ENCODE measurements around the gene CCL13.

The CCL13 gene

GRCh38 chr17:34387566-34387965, 31.3 kb downstream of the CCL13 start:
- no peaks in the 10 kb centered on the region for H3K27me3 ChIP-seq (ENCODE audit: control insufficient read depth, insufficient read depth, low read length)
- H3K9ac ChIP-seq (ENCODE audit: low read length) = no peak overlapping the region

DNA sequence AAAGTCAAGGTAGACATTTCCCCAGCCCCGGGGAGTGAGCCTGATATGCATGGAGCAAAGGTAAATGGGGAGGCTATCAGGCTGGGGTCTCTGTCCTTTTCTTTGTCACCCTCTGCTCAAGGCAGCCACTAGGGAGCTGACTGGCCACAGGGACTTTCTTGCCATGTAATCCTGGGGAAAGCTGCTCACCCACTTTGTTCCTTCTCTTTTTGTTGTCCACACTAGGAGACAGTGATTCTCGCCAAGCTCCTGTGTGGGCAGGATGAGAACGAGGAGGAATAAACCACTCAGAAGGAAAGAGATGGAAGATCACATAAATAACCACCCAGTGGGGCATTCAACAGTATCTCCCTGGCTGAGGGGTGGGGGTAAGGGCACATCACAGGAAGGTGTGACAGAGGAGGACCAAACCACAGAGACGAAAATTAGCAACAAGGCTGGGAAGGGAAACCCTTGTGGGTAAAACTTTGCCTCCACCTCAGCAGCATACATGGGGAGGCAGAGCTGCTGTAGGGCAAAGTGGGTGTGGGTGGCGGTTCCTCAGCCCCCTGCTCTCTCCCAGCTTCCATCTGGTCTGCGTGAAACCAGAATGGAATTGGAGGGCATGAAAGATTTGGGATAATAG, 33.0 kb downstream of the CCL13 start:
- Histone ChIP-seq H3K4me3 (ENCODE audit: low read length) (no peak overlapping the region), H3K9me3 (ENCODE audit: control insufficient read depth, low read length) (no peaks in the 10 kb centered on the region), H3K4me1 (ENCODE audit: control insufficient read depth, insufficient read depth, low read length) (no peaks in the 10 kb centered on the region), H3K9ac (ENCODE audit: low read length) (no peak overlapping the region), H3K36me3 (ENCODE audit: control insufficient read depth, insufficient read depth, low read length) (no peaks in the 10 kb centered on the region), H3K27me3 (ENCODE audit: control insufficient read depth, insufficient read depth, low read length) (no peaks in the 10 kb centered on the region)

More at GRCh38 chr17:34387566-34387965, 31.3 kb downstream of the CCL13 start:
- no peaks in the 10 kb centered on the region for H3K36me3 ChIP-seq (ENCODE audit: control insufficient read depth, insufficient read depth, low read length)
- no peaks in the 10 kb centered on the region for H3K4me1 ChIP-seq (ENCODE audit: control insufficient read depth, insufficient read depth, low read length)
- H3K9me3 ChIP-seq (ENCODE audit: control insufficient read depth, low read length) = no peaks in the 10 kb centered on the region
- H3K4me3 ChIP-seq (ENCODE audit: low read length) = no peak overlapping the region

DNA sequence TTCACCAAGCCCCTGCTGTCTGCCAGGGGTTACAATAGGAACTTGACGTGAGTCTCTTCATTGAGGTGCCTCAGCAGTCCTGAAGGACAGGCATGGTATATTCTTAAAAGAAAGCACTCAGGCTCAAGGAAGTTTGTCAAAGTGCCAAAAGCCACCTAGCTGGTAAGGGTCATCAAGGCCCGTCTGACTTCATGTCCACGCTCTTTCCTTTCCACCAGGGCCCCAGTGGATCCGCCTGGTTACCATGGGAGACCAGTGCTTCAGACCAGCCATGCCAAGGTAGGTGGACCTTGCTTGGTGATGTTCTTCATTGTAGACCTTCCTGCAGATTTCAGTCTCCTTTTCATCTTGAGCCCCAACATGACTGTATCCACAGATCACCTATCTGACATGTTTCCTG, 34.4 kb downstream of the CCL13 start:
- H3K9ac ChIP-seq (ENCODE audit: low read length) = no peak overlapping the region
- no peaks in the 10 kb centered on the region for H3K4me1 ChIP-seq (ENCODE audit: control insufficient read depth, insufficient read depth, low read length)
- H3K27me3 ChIP-seq (ENCODE audit: control insufficient read depth, insufficient read depth, low read length) = no peaks in the 10 kb centered on the region
- no peaks in the 10 kb centered on the region for H3K36me3 ChIP-seq (ENCODE audit: control insufficient read depth, insufficient read depth, low read length)
- no peaks in the 10 kb centered on the region for H3K9me3 ChIP-seq (ENCODE audit: control insufficient read depth, low read length)
- H3K4me3 ChIP-seq (ENCODE audit: low read length) = no peak overlapping the region

GRCh38 chr17:34391241-34391640, 35.0 kb downstream of the CCL13 start:
- Histone ChIP-seq H3K4me1 (ENCODE audit: control insufficient read depth, insufficient read depth, low read length) (no peaks in the 10 kb centered on the region), H3K9me3 (ENCODE audit: control insufficient read depth, low read length) (no peaks in the 10 kb centered on the region), H3K27me3 (ENCODE audit: control insufficient read depth, insufficient read depth, low read length) (no peaks in the 10 kb centered on the region), H3K9ac (ENCODE audit: low read length) (no peak overlapping the region), H3K36me3 (ENCODE audit: control insufficient read depth, insufficient read depth, low read length) (no peaks in the 10 kb centered on the region), H3K4me3 (ENCODE audit: low read length) (no peak overlapping the region)

- no peaks in the 10 kb centered on the region for H3K36me3 ChIP-seq (ENCODE audit: control insufficient read depth, insufficient read depth, low read length)
- no peak overlapping the region for H3K4me3 ChIP-seq (ENCODE audit: low read length)
- H3K4me1 ChIP-seq (ENCODE audit: control insufficient read depth, insufficient read depth, low read length) = no peaks in the 10 kb centered on the region
- no peak overlapping the region for H3K9ac ChIP-seq (ENCODE audit: low read length)
- no peaks in the 10 kb centered on the region for H3K27me3 ChIP-seq (ENCODE audit: control insufficient read depth, insufficient read depth, low read length)
- no peaks in the 10 kb centered on the region for H3K9me3 ChIP-seq (ENCODE audit: control insufficient read depth, low read length)
Observed at GRCh38 chr17:34393401-34393800, 37.1 kb downstream of the CCL13 start.

- Histone ChIP-seq H3K27me3 (ENCODE audit: control insufficient read depth, insufficient read depth, low read length) (no peaks in the 10 kb centered on the region), H3K4me3 (ENCODE audit: low read length) (no peak overlapping the region)
Observed at GRCh38 chr17:34397265-34397664, 41.0 kb downstream of the CCL13 start.

GRCh38 chr17:34398990-34399389, 42.7 kb downstream of the CCL13 start:
- Histone ChIP-seq H3K9me3 (ENCODE audit: control insufficient read depth, low read length) (no peaks in the 10 kb centered on the region), H3K4me3 (ENCODE audit: low read length) (no peak overlapping the region), H3K9ac (ENCODE audit: low read length) (no peak overlapping the region), H3K27me3 (ENCODE audit: control insufficient read depth, insufficient read depth, low read length) (no peaks in the 10 kb centered on the region), H3K36me3 (ENCODE audit: control insufficient read depth, insufficient read depth, low read length) (no peaks in the 10 kb centered on the region), H3K4me1 (ENCODE audit: control insufficient read depth, insufficient read depth, low read length) (no peaks in the 10 kb centered on the region)

More at GRCh38 chr17:34397265-34397664, 41.0 kb downstream of the CCL13 start:
- no peaks in the 10 kb centered on the region for H3K9me3 ChIP-seq (ENCODE audit: control insufficient read depth, low read length)
- no peaks in the 10 kb centered on the region for H3K4me1 ChIP-seq (ENCODE audit: control insufficient read depth, insufficient read depth, low read length)
- H3K36me3 ChIP-seq (ENCODE audit: control insufficient read depth, insufficient read depth, low read length) = no peaks in the 10 kb centered on the region
- no peak overlapping the region for H3K9ac ChIP-seq (ENCODE audit: low read length)

GRCh38 chr17:34399725-34400124, 43.4 kb downstream of the CCL13 start:
- no peaks in the 10 kb centered on the region for H3K27me3 ChIP-seq (ENCODE audit: control insufficient read depth, insufficient read depth, low read length)
- no peaks in the 10 kb centered on the region for H3K9me3 ChIP-seq (ENCODE audit: control insufficient read depth, low read length)
- H3K9ac ChIP-seq (ENCODE audit: low read length) = no peak overlapping the region
- H3K4me3 ChIP-seq (ENCODE audit: low read length) = no peak overlapping the region
- H3K36me3 ChIP-seq (ENCODE audit: control insufficient read depth, insufficient read depth, low read length) = no peaks in the 10 kb centered on the region
- H3K4me1 ChIP-seq (ENCODE audit: control insufficient read depth, insufficient read depth, low read length) = no peaks in the 10 kb centered on the region

DNA sequence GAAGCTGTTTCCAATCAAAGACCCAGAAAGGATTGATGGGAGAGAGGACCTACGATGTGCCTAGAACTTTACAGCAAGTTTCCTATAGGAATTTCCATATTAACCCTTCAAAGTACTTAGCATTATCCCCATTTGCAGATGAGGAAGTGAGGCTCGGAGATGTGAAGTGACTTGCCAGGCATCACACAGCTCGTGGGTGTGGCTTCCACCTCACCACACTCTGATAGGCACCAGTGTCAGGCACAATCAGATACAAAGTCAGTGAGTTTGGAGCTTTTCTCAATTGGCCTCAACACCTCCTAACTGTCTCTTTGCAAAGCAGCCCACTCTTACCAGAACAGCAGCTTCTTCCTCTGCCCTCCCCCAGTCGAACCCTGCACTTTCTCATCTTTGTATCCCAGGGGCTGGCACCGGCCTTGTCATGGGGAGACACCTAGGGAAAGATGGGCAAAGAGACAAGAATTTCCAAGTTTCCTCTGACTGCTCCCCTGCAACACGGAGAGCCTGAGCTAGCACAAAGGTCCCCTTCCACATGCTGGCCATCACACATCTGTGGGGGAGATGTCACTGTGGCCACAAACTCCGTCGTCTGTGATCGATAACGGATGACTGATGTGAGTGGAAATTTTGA, 44.1 kb downstream of the CCL13 start:
- Histone ChIP-seq H3K4me3 (ENCODE audit: low read length) (no peak overlapping the region), H3K36me3 (ENCODE audit: control insufficient read depth, insufficient read depth, low read length) (no peaks in the 10 kb centered on the region), H3K27me3 (ENCODE audit: control insufficient read depth, insufficient read depth, low read length) (no peaks in the 10 kb centered on the region), H3K9ac (ENCODE audit: low read length) (no peak overlapping the region), H3K4me1 (ENCODE audit: control insufficient read depth, insufficient read depth, low read length) (no peaks in the 10 kb centered on the region), H3K9me3 (ENCODE audit: control insufficient read depth, low read length) (no peaks in the 10 kb centered on the region)

DNA sequence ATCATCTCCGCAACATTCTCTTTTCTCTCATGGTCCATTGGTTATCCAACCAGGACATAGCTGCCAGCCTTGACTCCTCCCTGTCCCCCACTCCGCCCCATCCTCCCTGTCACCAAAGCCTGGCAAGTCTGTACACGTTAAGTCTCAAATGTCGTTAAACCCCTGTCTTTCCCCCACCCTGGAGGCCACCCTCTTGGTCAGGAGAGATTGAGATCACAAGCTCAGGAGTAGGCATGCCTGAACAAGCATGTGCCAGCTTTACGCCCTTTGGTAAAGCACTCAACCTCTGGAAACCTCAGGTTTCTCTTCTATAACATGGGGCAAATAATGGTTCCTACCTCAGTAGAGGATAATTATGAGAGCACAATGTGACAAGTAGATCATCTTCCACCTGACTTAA, 44.9 kb downstream of the CCL13 start:
- no peak overlapping the region for H3K9ac ChIP-seq (ENCODE audit: low read length)
- H3K36me3 ChIP-seq (ENCODE audit: control insufficient read depth, insufficient read depth, low read length) = no peaks in the 10 kb centered on the region
- no peaks in the 10 kb centered on the region for H3K9me3 ChIP-seq (ENCODE audit: control insufficient read depth, low read length)
- no peak overlapping the region for H3K4me3 ChIP-seq (ENCODE audit: low read length)
- no peaks in the 10 kb centered on the region for H3K4me1 ChIP-seq (ENCODE audit: control insufficient read depth, insufficient read depth, low read length)
- no peaks in the 10 kb centered on the region for H3K27me3 ChIP-seq (ENCODE audit: control insufficient read depth, insufficient read depth, low read length)

- Histone ChIP-seq H3K27me3 (ENCODE audit: control insufficient read depth, insufficient read depth, low read length) (no peaks in the 10 kb centered on the region), H3K9ac (ENCODE audit: low read length) (no peak overlapping the region), H3K36me3 (ENCODE audit: control insufficient read depth, insufficient read depth, low read length) (no peaks in the 10 kb centered on the region), H3K9me3 (ENCODE audit: control insufficient read depth, low read length) (no peaks in the 10 kb centered on the region), H3K4me3 (ENCODE audit: low read length) (no peak overlapping the region), H3K4me1 (ENCODE audit: control insufficient read depth, insufficient read depth, low read length) (no peaks in the 10 kb centered on the region)
Observed at GRCh38 chr17:34403006-34403405, 46.7 kb downstream of the CCL13 start.

DNA sequence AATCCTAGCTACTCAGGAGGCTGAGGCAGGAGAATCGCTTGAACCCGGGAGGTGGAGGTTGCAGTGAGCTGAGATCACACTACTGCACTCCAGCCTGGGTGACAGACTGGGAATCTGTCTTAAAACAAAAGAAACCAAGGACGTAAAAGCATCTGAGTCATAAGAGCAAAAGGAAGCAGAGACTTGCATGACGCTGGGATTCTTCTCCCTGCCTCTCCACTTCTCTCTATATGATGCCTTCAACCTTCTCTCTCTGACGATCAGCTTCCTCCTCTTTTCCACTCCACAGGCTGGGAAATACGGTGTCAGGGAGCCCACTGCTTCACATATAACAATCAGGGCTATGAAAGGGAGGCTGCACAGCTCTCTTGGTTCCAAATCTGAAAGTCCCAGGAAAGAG, 49.9 kb downstream of the CCL13 start:
- Histone ChIP-seq H3K9ac (ENCODE audit: low read length) (no peak overlapping the region), H3K36me3 (ENCODE audit: control insufficient read depth, insufficient read depth, low read length) (no peaks in the 10 kb centered on the region), H3K4me1 (ENCODE audit: control insufficient read depth, insufficient read depth, low read length) (no peaks in the 10 kb centered on the region), H3K27me3 (ENCODE audit: control insufficient read depth, insufficient read depth, low read length) (no peaks in the 10 kb centered on the region), H3K9me3 (ENCODE audit: control insufficient read depth, low read length) (no peaks in the 10 kb centered on the region), H3K4me3 (ENCODE audit: low read length) (no peak overlapping the region)
